ENCODE results near the gene STRN3.
"Not testable (repeated sequence)": the region's sequence is repeated elsewhere in the genome, so short reads cannot be mapped to it uniquely, and the experiment has no call there.

Gene STRN3

GRCh38 chr14:31006703-31007102, 19.5 kb downstream of the STRN3 start:
- Histone ChIP-seq H4K12ac (ENCODE audit: low read depth, low read length) (no peak overlapping the region), H3K36me3 (ENCODE audit: control insufficient read depth in 1 of 2, insufficient read depth in 2 of 2, low read length in 2 of 2) (peaks cover 7 to 8% of the 10 kb centered on the region in 2 experiments), H3K4me2 (ENCODE audit: low read length) (no peak overlapping the region), H2BK12ac (ENCODE audit: low read length) (no peak overlapping the region), H3K9ac (ENCODE audit: low read length) (no peak overlapping the region), H2AK5ac (ENCODE audit: low read length) (no peak overlapping the region), H3K18ac (ENCODE audit: low read length) (no peak overlapping the region), H2BK120ac (ENCODE audit: insufficient read depth, low read length, poor library complexity) (no peak overlapping the region), H3K79me2 (ENCODE audit: control insufficient read depth, insufficient read depth, low read length, poor library complexity) (peaks cover 13% of the 10 kb centered on the region), H3K14ac (ENCODE audit: low read length) (no peak overlapping the region), H4K91ac (ENCODE audit: low read depth, low read length) (no peak overlapping the region), H3K4me1 (ENCODE audit: control insufficient read depth in 1 of 2, insufficient read depth in 2 of 2, low read length in 2 of 2) (no peaks in the 10 kb centered on the region), H3K4ac (ENCODE audit: low read depth, low read length) (no peak overlapping the region), H2AFZ (ENCODE audit: insufficient read depth, low read length, poor library complexity) (no peak overlapping the region), H4K8ac (ENCODE audit: low read depth, low read length) (no peak overlapping the region), H2BK5ac (ENCODE audit: low read depth, low read length, poor library complexity) (no peak overlapping the region), H3K27me3 (ENCODE audit: insufficient read depth, low read length) (no peaks in the 10 kb centered on the region), H3K4me3 (ENCODE audit: low read depth, low read length) (no peak overlapping the region), H3K23ac (ENCODE audit: low read length) (no peak overlapping the region), H3K79me1 (ENCODE audit: low read length) (no peaks in the 10 kb centered on the region), H3K9me3 (ENCODE audit: insufficient read depth, low read depth, low read length) (no peaks in the 10 kb centered on the region), H3K27ac (ENCODE audit: low read depth, low read length) (no peak overlapping the region)
- no CpG with 5 or more reads among the region's 1 CpG for WGBS (ENCODE audit: extremely low coverage, insufficient coverage, insufficient read length)
- no peak for DNase-seq

- H3K4me2 ChIP-seq (ENCODE audit: low read length); H3K27ac ChIP-seq (ENCODE audit: low read depth, low read length); H3K23ac ChIP-seq (ENCODE audit: low read length); H3K79me2 ChIP-seq (ENCODE audit: control insufficient read depth, insufficient read depth, low read length, poor library complexity); H3K79me1 ChIP-seq (ENCODE audit: low read length); H3K9ac ChIP-seq (ENCODE audit: low read length); H2BK12ac ChIP-seq (ENCODE audit: low read length); H2BK5ac ChIP-seq (ENCODE audit: low read depth, low read length, poor library complexity); H2AFZ ChIP-seq (ENCODE audit: insufficient read depth, low read length, poor library complexity); H3K14ac ChIP-seq (ENCODE audit: low read length); H4K91ac ChIP-seq (ENCODE audit: low read depth, low read length); H3K9me3 ChIP-seq (ENCODE audit: insufficient read depth, low read depth, low read length); H2BK120ac ChIP-seq (ENCODE audit: insufficient read depth, low read length, poor library complexity); H2AK5ac ChIP-seq (ENCODE audit: low read length); H3K27me3 ChIP-seq (ENCODE audit: insufficient read depth, low read length); H4K8ac ChIP-seq (ENCODE audit: low read depth, low read length); DNase-seq; H3K18ac ChIP-seq (ENCODE audit: low read length); H3K4me3 ChIP-seq (ENCODE audit: low read depth, low read length); H3K36me3 ChIP-seq (ENCODE audit: control insufficient read depth in 1 of 2, insufficient read depth in 2 of 2, low read length in 2 of 2); H4K12ac ChIP-seq (ENCODE audit: low read depth, low read length); H3K4me1 ChIP-seq (ENCODE audit: control insufficient read depth in 1 of 2, insufficient read depth in 2 of 2, low read length in 2 of 2): not testable (repeated sequence)
- no CpG with 5 or more reads among the region's 6 CpGs for WGBS (ENCODE audit: extremely low coverage, insufficient coverage, insufficient read length)
- peak overlapping the region; percentile 21 for H3K4ac ChIP-seq (ENCODE audit: low read depth, low read length)
Observed at GRCh38 chr14:31004007-31004406, 22.2 kb downstream of the STRN3 start.

GRCh38 chr14:31003284-31003683, 22.9 kb downstream of the STRN3 start:
- no CpG with 5 or more reads among the region's 3 CpGs for WGBS (ENCODE audit: extremely low coverage, insufficient coverage, insufficient read length)
- no peak overlapping the region for H2BK5ac ChIP-seq (ENCODE audit: low read depth, low read length, poor library complexity)
- no peak overlapping the region for H2BK120ac ChIP-seq (ENCODE audit: insufficient read depth, low read length, poor library complexity)
- no peak for DNase-seq
- no peak overlapping the region for H3K27ac ChIP-seq (ENCODE audit: low read depth, low read length)
- peak overlapping the region; percentile 62 for H3K4ac ChIP-seq (ENCODE audit: low read depth, low read length)
- H3K4me2 ChIP-seq (ENCODE audit: low read length) = no peak overlapping the region
- no peaks in the 10 kb centered on the region for H3K79me1 ChIP-seq (ENCODE audit: low read length)
- H4K12ac ChIP-seq (ENCODE audit: low read depth, low read length) = no peak overlapping the region
- H2AK5ac ChIP-seq (ENCODE audit: low read length) = no peak overlapping the region
- peaks cover 10 to 12% of the 10 kb centered on the region in 2 experiments for H3K36me3 ChIP-seq (ENCODE audit: control insufficient read depth in 1 of 2, insufficient read depth in 2 of 2, low read length in 2 of 2)
- no peak overlapping the region for H4K91ac ChIP-seq (ENCODE audit: low read depth, low read length)
- H2AFZ ChIP-seq (ENCODE audit: insufficient read depth, low read length, poor library complexity) = no peak overlapping the region
- H2BK12ac ChIP-seq (ENCODE audit: low read length) = no peak overlapping the region
- H3K79me2 ChIP-seq (ENCODE audit: control insufficient read depth, insufficient read depth, low read length, poor library complexity) = peaks cover 7% of the 10 kb centered on the region
- H3K9me3 ChIP-seq (ENCODE audit: insufficient read depth, low read depth, low read length) = peaks cover 1% of the 10 kb centered on the region
- no peak overlapping the region for H3K9ac ChIP-seq (ENCODE audit: low read length)
- H3K4me1 ChIP-seq (ENCODE audit: control insufficient read depth in 1 of 2, insufficient read depth in 2 of 2, low read length in 2 of 2) = no peaks in the 10 kb centered on the region
- no peak overlapping the region for H3K23ac ChIP-seq (ENCODE audit: low read length)
- H4K8ac ChIP-seq (ENCODE audit: low read depth, low read length) = no peak overlapping the region
- H3K27me3 ChIP-seq (ENCODE audit: insufficient read depth, low read length) = no peaks in the 10 kb centered on the region
- no peak overlapping the region for H3K4me3 ChIP-seq (ENCODE audit: low read depth, low read length)
- H3K14ac ChIP-seq (ENCODE audit: low read length) = no peak overlapping the region
- H3K18ac ChIP-seq (ENCODE audit: low read length) = no peak overlapping the region

- H3K4me2 ChIP-seq (ENCODE audit: low read length) = no peak overlapping the region
- H3K4me3 ChIP-seq (ENCODE audit: low read depth, low read length) = no peak overlapping the region
- H3K27ac ChIP-seq (ENCODE audit: low read depth, low read length) = no peak overlapping the region
- no peak overlapping the region for H4K91ac ChIP-seq (ENCODE audit: low read depth, low read length)
- peak overlapping the region; percentile 4 for H3K4ac ChIP-seq (ENCODE audit: low read depth, low read length)
- H3K27me3 ChIP-seq (ENCODE audit: insufficient read depth, low read length) = no peaks in the 10 kb centered on the region
- no peak overlapping the region for H3K23ac ChIP-seq (ENCODE audit: low read length)
- H4K8ac ChIP-seq (ENCODE audit: low read depth, low read length) = no peak overlapping the region
- H2BK12ac ChIP-seq (ENCODE audit: low read length) = no peak overlapping the region
- DNase-seq = no peak
- no CpG with 5 or more reads among the region's 6 CpGs for WGBS (ENCODE audit: extremely low coverage, insufficient coverage, insufficient read length)
- H2AK5ac ChIP-seq (ENCODE audit: low read length) = no peak overlapping the region
- peaks cover 1% of the 10 kb centered on the region for H3K9me3 ChIP-seq (ENCODE audit: insufficient read depth, low read depth, low read length)
- no peak overlapping the region for H3K14ac ChIP-seq (ENCODE audit: low read length)
- H3K9ac ChIP-seq (ENCODE audit: low read length) = no peak overlapping the region
- no peak overlapping the region for H2AFZ ChIP-seq (ENCODE audit: insufficient read depth, low read length, poor library complexity)
- H3K79me2 ChIP-seq (ENCODE audit: control insufficient read depth, insufficient read depth, low read length, poor library complexity) = peaks cover 10% of the 10 kb centered on the region
- no peaks in the 10 kb centered on the region for H3K4me1 ChIP-seq (ENCODE audit: control insufficient read depth in 1 of 2, insufficient read depth in 2 of 2, low read length in 2 of 2)
- H3K79me1 ChIP-seq (ENCODE audit: low read length) = no peaks in the 10 kb centered on the region
- H2BK5ac ChIP-seq (ENCODE audit: low read depth, low read length, poor library complexity) = no peak overlapping the region
- no peak overlapping the region for H2BK120ac ChIP-seq (ENCODE audit: insufficient read depth, low read length, poor library complexity)
- no peak overlapping the region for H3K18ac ChIP-seq (ENCODE audit: low read length)
- peaks cover 8 to 10% of the 10 kb centered on the region in 2 experiments for H3K36me3 ChIP-seq (ENCODE audit: control insufficient read depth in 1 of 2, insufficient read depth in 2 of 2, low read length in 2 of 2)
- H4K12ac ChIP-seq (ENCODE audit: low read depth, low read length) = no peak overlapping the region
Observed at GRCh38 chr14:31001339-31001658, 24.9 kb downstream of the STRN3 start.

All from trophoblast cell (in vitro differentiated cells and primary cell).